NB4 (cell line): Measurements from ENCODE around the gene COMMD1.

Experiments
- CTCF ChIP-seq: IDR thresholded peaks from one replicate; pipeline ENCODE4 v1.5.1; 2012; ENCODE audit warnings: low read depth, low read length
- POLR2A ChIP-seq: IDR thresholded peaks from 2 replicates; pipeline ENCODE4 v1.6.1; 2011; ENCODE audit warnings: mild to moderate bottlenecking; ENCODE audit not compliant: insufficient read length; ENCODE audit errors: extremely low read depth

GRCh38 chr2:62163834-62164233 is 258.4 kb downstream of the COMMD1 start:
- TF ChIP-seq CTCF (no peak), POLR2A (no peak)
